Endothelial cell of umbilical vein (primary cell): Measurements from ENCODE around the gene HOXA10.

Source experiments
- EZH2 ChIP-seq: IDR thresholded peaks from 2 replicates; pipeline ENCODE4 v1.6.1; 2012; ENCODE audit warnings: borderline replicate concordance, low read depth, mild to moderate bottlenecking, moderate library complexity, low read length, inconsistent platforms; ENCODE audit not compliant: severe bottlenecking
- JUN ChIP-seq: IDR thresholded peaks from 2 replicates; pipeline ENCODE4 v1.6.1; 2011; ENCODE audit warnings: borderline replicate concordance, low read depth; ENCODE audit not compliant: insufficient read length, insufficient read depth
- MAX ChIP-seq: IDR thresholded peaks from 2 replicates; pipeline ENCODE4 v1.6.1; 2011; ENCODE audit not compliant: insufficient read depth, insufficient read length
- POLR2A ChIP-seq: IDR thresholded peaks from 2 replicates; pipeline ENCODE4 v1.6.1; 2012; ENCODE audit warnings: low read depth, mild to moderate bottlenecking, control low read depth, low read length
- POLR2AphosphoS5 ChIP-seq: IDR thresholded peaks from 2 replicates; pipeline ENCODE4 v1.6.1; 2012; ENCODE audit warnings: low read depth, mild to moderate bottlenecking, control low read depth, low read length, moderate library complexity; ENCODE audit not compliant: insufficient read depth
- TF ChIP-seq, protein P1 (sequence below), 2 donors: IDR thresholded peaks; 1 replicate in 1 of 2; 2 replicates in 1 of 2; pipeline ENCODE4 v1.5.1; 2011; ENCODE audit warnings: low read length in 2 of 2, mild to moderate bottlenecking in 2 of 2, moderate library complexity in 2 of 2, control low read depth in 1 of 2, inconsistent platforms in 1 of 2, low read depth in 1 of 2; ENCODE audit not compliant: insufficient read depth in 1 of 2; ENCODE audit errors: extremely low read depth in 1 of 2

DNA sequence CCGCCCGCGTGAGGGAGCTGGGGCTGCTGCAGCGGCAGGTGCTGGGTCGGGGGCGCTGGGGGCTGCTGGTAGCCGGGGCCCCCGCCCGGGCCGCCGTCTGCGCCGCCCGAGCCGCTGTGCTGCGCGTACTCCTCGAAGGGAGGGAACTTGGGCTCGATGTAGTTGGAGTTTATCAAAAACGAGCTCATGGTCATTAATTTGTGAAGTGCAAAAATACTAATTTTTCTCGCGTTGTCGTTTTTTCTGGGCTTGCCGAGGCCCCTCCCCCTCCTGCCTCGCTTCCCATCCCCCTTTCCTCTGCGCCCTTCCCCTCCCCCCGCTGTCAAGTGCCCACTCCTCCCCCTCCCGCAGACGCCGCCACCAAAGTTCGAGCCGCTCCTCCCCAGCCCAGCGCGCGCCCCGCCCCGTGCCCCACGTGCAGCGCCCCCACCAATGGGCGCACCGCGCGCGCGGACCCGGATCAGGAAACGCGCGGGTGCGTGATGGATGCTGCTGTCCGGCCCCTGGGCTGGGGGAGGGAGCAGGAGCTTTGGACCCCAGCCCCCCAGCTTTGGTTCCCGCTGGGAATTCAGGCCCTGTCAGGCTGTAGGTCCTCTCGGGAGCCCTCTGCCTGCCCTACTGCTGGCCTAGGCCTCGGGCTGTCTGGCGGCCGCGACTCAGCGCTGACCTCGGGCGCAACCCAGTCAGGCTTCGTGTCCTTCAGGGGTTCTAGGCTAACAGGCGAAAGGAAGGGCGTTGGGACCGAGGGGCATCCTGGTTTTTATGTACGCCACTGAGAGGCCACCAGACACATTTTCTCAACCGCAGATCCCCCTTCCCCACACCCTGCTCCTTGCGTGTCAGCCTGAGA, 43.4 kb downstream of the HOXA10 start, which contains the start of gene HOXA4:
- TF ChIP-seq, protein P1, sequence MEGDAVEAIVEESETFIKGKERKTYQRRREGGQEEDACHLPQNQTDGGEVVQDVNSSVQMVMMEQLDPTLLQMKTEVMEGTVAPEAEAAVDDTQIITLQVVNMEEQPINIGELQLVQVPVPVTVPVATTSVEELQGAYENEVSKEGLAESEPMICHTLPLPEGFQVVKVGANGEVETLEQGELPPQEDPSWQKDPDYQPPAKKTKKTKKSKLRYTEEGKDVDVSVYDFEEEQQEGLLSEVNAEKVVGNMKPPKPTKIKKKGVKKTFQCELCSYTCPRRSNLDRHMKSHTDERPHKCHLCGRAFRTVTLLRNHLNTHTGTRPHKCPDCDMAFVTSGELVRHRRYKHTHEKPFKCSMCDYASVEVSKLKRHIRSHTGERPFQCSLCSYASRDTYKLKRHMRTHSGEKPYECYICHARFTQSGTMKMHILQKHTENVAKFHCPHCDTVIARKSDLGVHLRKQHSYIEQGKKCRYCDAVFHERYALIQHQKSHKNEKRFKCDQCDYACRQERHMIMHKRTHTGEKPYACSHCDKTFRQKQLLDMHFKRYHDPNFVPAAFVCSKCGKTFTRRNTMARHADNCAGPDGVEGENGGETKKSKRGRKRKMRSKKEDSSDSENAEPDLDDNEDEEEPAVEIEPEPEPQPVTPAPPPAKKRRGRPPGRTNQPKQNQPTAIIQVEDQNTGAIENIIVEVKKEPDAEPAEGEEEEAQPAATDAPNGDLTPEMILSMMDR (IDR thresholded peaks at IDR 0.05; ENCODE audit: extremely low read depth in 1 of 2, insufficient read depth in 1 of 2, low read depth in 1 of 2, low read length in 2 of 2) = no peak
- TF ChIP-seq MAX (peak; percentile 93), EZH2 (no peak), POLR2A (peak; percentile 57), POLR2AphosphoS5 (peak; percentile 42), JUN (no peak)
